Measurements from ENCODE around the gene ZNF33A. TPM values are rescaled to one million over a fixed set of nuclear protein-coding genes. Genes with fewer than 3 reads are reported as not detected.

Gene ZNF33A
- 10 to 100 TPM in 4 of 5 donors, 1 to 10 TPM in 1; 7.6 to 72.9 (median 55.8) TPM for total RNA-seq
- polyA plus RNA-seq = 10 to 100 TPM in 1 of 3 donors, 1 to 10 TPM in 2; 9.2 to 13.3 (median 9.9) TPM
- long read RNA-seq, donor 1, partial matches to known transcripts = 0 of 4 reads
- long read RNA-seq, donor 1, other reads (novel, unspliced or antisense) = 0 of 4 reads
- long read RNA-seq, donor 2, full-length matches to known transcripts = 5 of 5 reads
- long read RNA-seq, donor 2, partial matches to known transcripts = 0 of 5 reads
- long read RNA-seq, donor 2, other reads (novel, unspliced or antisense) = 0 of 5 reads
- long read RNA-seq, donor 3, partial matches to known transcripts = 0 of 4 reads
- long read RNA-seq, donor 3, other reads (novel, unspliced or antisense) = 0 of 4 reads
- long read RNA-seq, donor 4 = 0 reads
- long read RNA-seq, donor 5, full-length matches to known transcripts = 8 of 8 reads
- long read RNA-seq, donor 5, partial matches to known transcripts = 0 of 8 reads
- long read RNA-seq, donor 5, other reads (novel, unspliced or antisense) = 0 of 8 reads
- long read RNA-seq, donor 6, full-length matches to known transcripts = 16 of 16 reads
- long read RNA-seq, donor 6, partial matches to known transcripts = 0 of 16 reads
- long read RNA-seq, donor 6, other reads (novel, unspliced or antisense) = 0 of 16 reads
- long read RNA-seq, donor 7, full-length matches to known transcripts = 4 of 4 reads
- long read RNA-seq, donor 7, partial matches to known transcripts = 0 of 4 reads
- long read RNA-seq, donor 7, other reads (novel, unspliced or antisense) = 0 of 4 reads
- long read RNA-seq, donor 8, full-length matches to known transcripts = 4 of 4 reads
- long read RNA-seq, donor 8, partial matches to known transcripts = 0 of 4 reads
- long read RNA-seq, donor 8, other reads (novel, unspliced or antisense) = 0 of 4 reads
- long read RNA-seq, donor 9, transcript ZNF33A-203 (5 exons, 3,994 nt) = major isoform, 5 of 12 reads
- long read RNA-seq, donor 9, partial matches to known transcripts = 7 of 12 reads
- long read RNA-seq, donor 9, other reads (novel, unspliced or antisense) = 0 of 12 reads
- long read RNA-seq, donor 10, partial matches to known transcripts = 0 of 2 reads
- long read RNA-seq, donor 10, other reads (novel, unspliced or antisense) = 0 of 2 reads

DNA sequence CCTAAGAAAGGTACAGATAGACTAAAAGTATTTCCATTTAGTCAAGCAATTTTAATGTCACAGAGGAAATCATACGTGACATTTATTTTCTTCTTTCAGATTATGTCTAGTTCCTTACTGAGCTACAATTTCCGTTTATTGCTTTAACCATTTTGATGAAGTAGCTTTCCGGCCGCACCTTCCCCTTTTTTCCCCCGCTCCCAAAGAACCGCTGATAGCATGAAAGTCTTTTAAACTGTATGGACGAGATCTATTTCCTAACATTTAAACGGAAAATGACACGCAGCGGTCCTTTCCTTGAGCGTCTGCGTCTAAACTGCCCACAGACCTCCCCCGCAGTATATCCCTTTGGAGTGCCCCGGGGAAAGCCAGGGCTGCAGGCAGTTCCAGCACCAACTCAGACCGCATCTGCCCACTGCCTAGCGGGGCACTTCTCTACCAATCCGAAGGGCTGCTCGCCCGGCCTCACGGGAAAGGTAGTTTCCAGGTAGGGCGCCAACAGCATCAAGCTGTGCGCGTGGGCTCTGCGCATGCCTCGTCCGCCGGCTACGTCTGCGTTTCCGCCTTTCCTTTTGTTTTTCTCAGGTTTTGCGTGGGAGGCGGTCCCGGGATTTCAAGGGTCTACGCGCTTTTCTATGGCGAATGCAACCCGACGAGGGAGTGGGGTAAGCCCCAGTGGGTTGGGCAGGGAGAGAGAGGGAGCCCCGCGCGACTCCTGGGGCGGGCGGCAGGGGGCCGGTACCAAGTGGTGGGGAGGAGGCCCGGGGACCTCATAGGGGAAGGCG lies at the start of gene ZNF33A:
TSS of gene ZNF33A (plus strand) at position 557 of the 785 bp plus-strand sequence. CDS start 1,667 bp downstream, outside the sequence.
- peak; percentile 89 to 91 (median 90) for TF ChIP-seq POLR2AphosphoS5 (IDR thresholded peaks at IDR 0.05)
- TF ChIP-seq, protein P1, sequence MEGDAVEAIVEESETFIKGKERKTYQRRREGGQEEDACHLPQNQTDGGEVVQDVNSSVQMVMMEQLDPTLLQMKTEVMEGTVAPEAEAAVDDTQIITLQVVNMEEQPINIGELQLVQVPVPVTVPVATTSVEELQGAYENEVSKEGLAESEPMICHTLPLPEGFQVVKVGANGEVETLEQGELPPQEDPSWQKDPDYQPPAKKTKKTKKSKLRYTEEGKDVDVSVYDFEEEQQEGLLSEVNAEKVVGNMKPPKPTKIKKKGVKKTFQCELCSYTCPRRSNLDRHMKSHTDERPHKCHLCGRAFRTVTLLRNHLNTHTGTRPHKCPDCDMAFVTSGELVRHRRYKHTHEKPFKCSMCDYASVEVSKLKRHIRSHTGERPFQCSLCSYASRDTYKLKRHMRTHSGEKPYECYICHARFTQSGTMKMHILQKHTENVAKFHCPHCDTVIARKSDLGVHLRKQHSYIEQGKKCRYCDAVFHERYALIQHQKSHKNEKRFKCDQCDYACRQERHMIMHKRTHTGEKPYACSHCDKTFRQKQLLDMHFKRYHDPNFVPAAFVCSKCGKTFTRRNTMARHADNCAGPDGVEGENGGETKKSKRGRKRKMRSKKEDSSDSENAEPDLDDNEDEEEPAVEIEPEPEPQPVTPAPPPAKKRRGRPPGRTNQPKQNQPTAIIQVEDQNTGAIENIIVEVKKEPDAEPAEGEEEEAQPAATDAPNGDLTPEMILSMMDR (IDR thresholded peaks at IDR 0.05) = no peak
- peak in 1 of 4 donors; percentile 52 for TF ChIP-seq POLR2A (IDR thresholded peaks at IDR 0.05)
- no peak for TF ChIP-seq EP300 (IDR thresholded peaks at IDR 0.05)
- no peaks in the 10 kb centered on the region for H3K9me3 ChIP-seq
- intact Hi-C loops (cut with DNase I; ENCODE audit: low total_unique reads) = no loop called here
- H3K27ac ChIP-seq = peak within 1 kb of the TSS; percentile 96 to 99 (median 99)
- 0 to 1% (median 0%) methylated on average over 37 to 46 of the region's 46 CpGs for WGBS, 5 donors
- peak; percentile 95 to 98 for DNase-seq
- no peaks in the 10 kb centered on the region for H3K27me3 ChIP-seq
- peaks cover 0 to 30% (median 28%) of the 10 kb centered on the region in 4 donors for H3K36me3 ChIP-seq
- peak within 1 kb of the TSS; percentile 65 to 81 (median 72) for H3K4me3 ChIP-seq
- peaks cover 9 to 35% (median 23%) of the 10 kb centered on the region in 4 donors for H3K4me1 ChIP-seq

DNA sequence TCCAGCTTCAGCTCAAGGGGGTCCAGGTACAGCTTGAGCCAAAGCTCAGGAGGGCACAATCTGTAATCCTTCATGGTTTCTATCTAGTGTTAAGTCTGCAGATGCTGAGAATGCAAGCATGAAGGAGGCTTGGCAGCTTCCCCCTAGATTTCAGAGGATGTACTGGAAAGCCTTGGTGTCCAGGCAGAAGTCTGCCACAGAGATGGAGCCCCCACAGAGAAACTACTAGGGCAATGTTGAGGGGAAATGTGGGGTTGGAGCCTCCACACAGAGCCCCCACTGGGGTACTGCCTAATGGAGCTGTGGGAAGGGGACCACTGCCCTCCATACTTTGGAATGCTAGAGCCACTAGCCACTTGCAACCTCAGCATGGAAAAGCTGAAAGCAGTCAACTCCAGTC lies 45.5 kb upstream of the ZNF33A start:
- Histone ChIP-seq H3K4me3 (no peak overlapping the region), H3K27ac (no peak overlapping the region), H3K36me3 (peaks cover 16 to 79% (median 59%) of the 10 kb centered on the region in 4 donors), H3K27me3 (no peaks in the 10 kb centered on the region), H3K9me3 (peaks cover 0 to 39% (median 20%) of the 10 kb centered on the region in 4 donors), H3K4me1 (no peaks in the 10 kb centered on the region)
- intact Hi-C loops (cut with DNase I; ENCODE audit: low total_unique reads) = no loop called here
- no peak for DNase-seq
- no peak for TF ChIP-seq EP300 (IDR thresholded peaks at IDR 0.05)
- TF ChIP-seq POLR2A (IDR thresholded peaks at IDR 0.05) = no peak
- TF ChIP-seq, protein P1 (IDR thresholded peaks at IDR 0.05) = no peak
- TF ChIP-seq POLR2AphosphoS5 (IDR thresholded peaks at IDR 0.05) = no peak

DNA sequence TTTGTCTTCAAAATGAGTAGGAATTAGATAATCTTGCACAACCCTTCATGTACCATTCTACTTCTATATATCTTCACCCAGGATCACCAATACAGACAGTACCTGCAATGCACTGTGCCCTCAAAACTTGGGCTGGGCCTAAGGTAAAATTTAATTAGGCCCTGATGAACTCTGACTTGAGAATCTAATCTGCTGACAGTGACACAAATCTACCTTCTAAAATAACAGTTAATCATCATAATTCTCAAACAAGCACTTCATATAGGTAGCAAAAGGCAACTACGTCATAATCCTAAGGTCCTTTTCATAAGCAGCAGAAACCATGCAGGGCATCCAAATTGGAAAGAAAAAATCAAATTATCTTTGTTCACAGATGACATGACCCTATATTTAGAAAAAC lies 38.1 kb upstream of the ZNF33A start:
- no peak overlapping the region for H3K4me3 ChIP-seq
- no peak for DNase-seq
- no peaks in the 10 kb centered on the region for H3K27me3 ChIP-seq
- TF ChIP-seq POLR2AphosphoS5 (IDR thresholded peaks at IDR 0.05) = no peak
- TF ChIP-seq, protein P1 (IDR thresholded peaks at IDR 0.05) = no peak
- no peak for TF ChIP-seq POLR2A (IDR thresholded peaks at IDR 0.05)
- TF ChIP-seq EP300 (IDR thresholded peaks at IDR 0.05) = no peak
- intact Hi-C loops (cut with DNase I; ENCODE audit: low total_unique reads) = no loop called here
- peaks cover 11 to 40% (median 36%) of the 10 kb centered on the region in 4 donors for H3K36me3 ChIP-seq
- peaks cover 3 to 25% (median 13%) of the 10 kb centered on the region in 4 donors for H3K4me1 ChIP-seq
- H3K9me3 ChIP-seq = peaks cover 0 to 3% (median under 1%) of the 10 kb centered on the region in 4 donors
- no peak overlapping the region for H3K27ac ChIP-seq
- 92 to 100% (median 97%) methylated on average over 1 of the region's 1 CpG for WGBS, 5 donors

All from stomach (tissue), 19 donors.